GM12878 (cell line): ENCODE measurements around the gene KIF2C. TPM values are rescaled to one million over a fixed set of nuclear protein-coding genes. Genes with fewer than 3 reads are reported as not detected.

Source experiments
- ATAC-seq: fragments of 200-7000 bp; cut with Tn5 transposase; 3 replicates; pipeline ENCODE4 v1.9.1; 2020; ENCODE audit warnings: mild to moderate bottlenecking, moderate library complexity
- BruUV-seq: library from RNA; stranded (reverse); fragments of 400-500 nt; replicated peaks from 2 replicates; lab custom pipeline; 2021; lab: Mats Ljungman, UMichigan
- CTCF ChIA-PET: fragments of 300-600 bp; sonication (Branson Sonifier 250); formaldehyde crosslinking; extraction: SDS; loops from one replicate; lab custom pipeline; 2021; ENCODE audit warnings: inconsistent platforms; lab: Yijun Ruan, JAX
- POLR2A ChIA-PET: fragments of 350-600 bp; formaldehyde crosslinking; extraction: SDS; loops from one replicate; lab custom pipeline; 2021; ENCODE audit warnings: inconsistent platforms; lab: Charles Lee
- RAD21 ChIA-PET: fragments of 300-600 bp; sonication (Branson Sonifier 250); formaldehyde crosslinking; loops from one replicate; lab custom pipeline; 2023; ENCODE audit warnings: antibody characterized with exemption; ENCODE audit not compliant: unreplicated experiment; lab: Charles Lee
- SMC1A ChIA-PET: fragments of 300-600 bp; sonication (Branson Sonifier 250); formaldehyde crosslinking; loops from one replicate; lab custom pipeline; 2023; ENCODE audit not compliant: unreplicated experiment, uncharacterized antibody; lab: Charles Lee
- DNase-seq: peaks from one replicate; pipeline ENCODE4 v3.0.0-alpha.2; 2011; ENCODE audit warnings: low read depth, low spot score
- FAIRE-seq: peaks from 3 replicates; lab custom pipeline; 2011; peaks lifted over from hg19 to GRCh38; lab: Jason Lieb, UNC
- H2AFZ ChIP-seq: 2 replicates; pipeline ENCODE4 v1.6.0; 2011; ENCODE audit warnings: low read depth, low read length, control low read depth; ENCODE audit not compliant: control insufficient read depth
- H3K27ac ChIP-seq: 2 replicates; pipeline ENCODE4 v1.5.1; 2011; ENCODE audit warnings: control low read depth; ENCODE audit not compliant: control insufficient read depth, insufficient read depth
- H3K27me3 ChIP-seq, 2 experiments: replicated peaks in 1 of 2; 2 replicates each; pipeline versions ENCODE4 v1.6.0 to v1.6.1; 2011; ENCODE audit warnings: low read length in 1 of 2; ENCODE audit not compliant: control insufficient read depth in 2 of 2, insufficient read depth in 2 of 2
- H3K36me3 ChIP-seq, 2 experiments: 2 replicates each; pipeline ENCODE4 v1.5.1; 2011; ENCODE audit warnings: low read length in 1 of 2; ENCODE audit not compliant: control insufficient read depth in 2 of 2, insufficient read depth in 2 of 2
- H3K4me1 ChIP-seq: 2 replicates; pipeline ENCODE4 v1.6.1; 2011; ENCODE audit warnings: mild to moderate bottlenecking, low read length, moderate library complexity, mixed read lengths; ENCODE audit not compliant: control insufficient read depth, insufficient read depth
- H3K4me2 ChIP-seq: 2 replicates; pipeline ENCODE4 v1.6.0; 2011; ENCODE audit warnings: control low read depth; ENCODE audit not compliant: control insufficient read depth, insufficient read depth
- H3K4me3 ChIP-seq: fragments of 200-600 bp; sonication (generic); 2 replicates; pipeline ENCODE4 v1.5.1; 2016
- H3K79me2 ChIP-seq: 2 replicates; pipeline ENCODE4 v1.6.0; 2011; ENCODE audit warnings: low read length; ENCODE audit not compliant: control insufficient read depth, insufficient read depth
- H3K9ac ChIP-seq: 2 replicates; pipeline ENCODE4 v1.8.0; 2011; ENCODE audit warnings: low read length, control low read depth, mixed read lengths; ENCODE audit not compliant: control insufficient read depth, insufficient read depth
- H3K9me3 ChIP-seq: replicated peaks from 3 replicates; pipeline ENCODE4 v1.5.1; 2011; ENCODE audit warnings: mild to moderate bottlenecking, low read length; ENCODE audit not compliant: control insufficient read depth, insufficient read depth
- H4K20me1 ChIP-seq: 2 replicates; pipeline ENCODE4 v1.6.0; 2011; ENCODE audit not compliant: control insufficient read depth, insufficient read depth
- ATF7 ChIP-seq: fragments of 450-650 bp; IDR thresholded peaks from 2 replicates; pipeline ENCODE4 v1.6.1; 2016; ENCODE audit warnings: low read depth, mild to moderate bottlenecking
- ESRRA ChIP-seq: IDR thresholded peaks from 2 replicates; pipeline ENCODE4 v1.6.1; 2012; ENCODE audit warnings: mild to moderate bottlenecking, low read length, improper control_type of control experiment
- MEF2B ChIP-seq: fragments of 450-650 bp; IDR thresholded peaks from 2 replicates; pipeline ENCODE4 v1.6.1; 2018; ENCODE audit warnings: mild to moderate bottlenecking, moderate library complexity; ENCODE audit not compliant: partially characterized antibody, poor library complexity, severe bottlenecking
- PAX5 ChIP-seq: IDR thresholded peaks from 2 replicates; pipeline ENCODE4 v1.6.1; 2011; ENCODE audit warnings: low read depth, low read length, borderline replicate concordance
- RB1 ChIP-seq: fragments of 450-650 bp; formaldehyde crosslinking; IDR thresholded peaks from 2 replicates; pipeline ENCODE4 v1.6.1; 2017; ENCODE audit warnings: mild to moderate bottlenecking, borderline replicate concordance
- SPI1 ChIP-seq: IDR thresholded peaks from 2 replicates; pipeline ENCODE4 v1.6.1; 2011; ENCODE audit warnings: low read depth, mild to moderate bottlenecking, low read length, moderate library complexity, borderline replicate concordance; ENCODE audit not compliant: insufficient read depth
- SRF ChIP-seq, 2 experiments: IDR thresholded peaks; 2 replicates each; pipeline ENCODE4 v1.6.1; 2011; ENCODE audit warnings: low read depth in 2 of 2, low read length in 2 of 2, mild to moderate bottlenecking in 1 of 2, moderate library complexity in 1 of 2
- ZNF384 ChIP-seq: IDR thresholded peaks from 2 replicates; pipeline ENCODE4 v1.6.1; 2012; ENCODE audit warnings: low read depth, mild to moderate bottlenecking, low read length, improper control_type of control experiment, borderline replicate concordance
- WGBS: methylation state at CpG from one replicate; pipeline ENCODE4 v1.1.6; 2016; ENCODE audit warnings: low lambda C conversion rate; ENCODE audit not compliant: insufficient replicate concordance, insufficient coverage; ENCODE audit errors: missing lambda C conversion rate; 5-methylcytosine and 5-hydroxymethylcytosine counted together
- in situ Hi-C: fragments of 300-500 bp; cut with MboI; formaldehyde crosslinking; loops from 9 replicates; pipeline ENCODE4 v1.14.3; 2018; ENCODE audit warnings: mixed read lengths
- intact Hi-C: fragments of 100-400 bp; cut with micrococcal nuclease; formaldehyde crosslinking; loops from one replicate; pipeline ENCODE4 v1.14.2; 2022; ENCODE audit not compliant: unreplicated experiment
- polyA plus RNA-seq, 11 experiments: library from polyadenylated mRNA; depleted of rRNA in 4 of 11; unstranded in 6 of 11; stranded (reverse) in 5 of 11; fragments of >200 nt; fragmentation: Nextera tagmentation in 4 of 11; fragmentation: Illumina TruSeq in 1 of 11; extraction: Ambion mirVana in 4 of 11; extraction: Trizol in 1 of 11; gene quantifications; 1 replicate in 1 of 11; 2 replicates in 10 of 11; pipeline versions ENCODE4 v1.2.1 to v1.2.3, GENCODE V29; 2011 to 2016; ENCODE audit warnings: inconsistent platforms in 2 of 11, missing spikeins in 2 of 11, low read depth in 1 of 11
- total RNA-seq, 4 experiments: library from RNA; depleted of rRNA in 3 of 4; stranded (reverse); fragments of >200 nt in 3 of 4; fragmentation: Illumina TruSeq in 1 of 4; extraction: Trizol in 1 of 4; gene quantifications; 2 replicates each; pipeline versions ENCODE4 v1.2.1 to v1.2.3, GENCODE V29; 2013 to 2021
- TF ChIP-seq, protein P1 (sequence below): IDR thresholded peaks from 2 replicates; pipeline ENCODE4 v1.6.1; 2012; ENCODE audit warnings: low read length, inconsistent platforms
- TF ChIP-seq, protein P2 (sequence below): fragments of 450-650 bp; IDR thresholded peaks from 2 replicates; pipeline ENCODE4 v1.6.1; 2016; ENCODE audit warnings: mild to moderate bottlenecking

The KIF2C gene
- total and polyA plus RNA-seq, 10 of the 15 experiments (the other 5 are each of a cell fraction or from before 2014, with no cell fraction given), result 42.3 to 104 (median 83.8) TPM

DNA sequence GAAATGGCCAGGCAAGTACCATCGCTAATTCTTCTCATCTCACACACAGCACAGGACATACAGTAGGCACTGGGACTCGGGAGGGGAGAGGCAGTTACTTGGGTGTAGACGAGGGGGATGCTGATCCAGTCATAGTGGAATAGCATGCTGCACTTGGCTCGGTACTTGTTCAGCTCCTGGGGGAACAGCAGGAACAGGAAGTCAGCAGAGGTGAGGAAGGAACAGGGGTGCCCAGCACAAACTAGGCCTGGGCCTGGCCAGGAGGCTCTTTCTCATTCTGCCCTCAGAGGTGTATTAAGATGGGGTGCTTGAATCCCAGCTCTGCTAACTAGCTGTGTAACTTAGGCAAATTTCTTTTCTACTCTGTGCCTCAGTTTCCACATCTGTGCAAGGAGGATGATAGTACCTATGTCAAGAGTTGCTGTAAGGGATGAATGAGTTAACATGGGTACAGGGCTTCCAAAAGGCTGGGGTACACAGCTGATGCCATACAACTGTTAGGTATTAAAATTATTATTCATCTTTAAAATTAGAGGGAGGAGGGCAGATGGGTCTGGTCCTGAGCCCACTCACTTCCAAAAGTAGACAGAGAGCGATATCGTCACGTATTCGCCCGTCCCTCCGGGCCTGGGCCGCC is 46.0 kb downstream of the KIF2C start:
- SMC1A ChIA-PET, result interaction anchor here (0.9 to 2.5 kb wide), 4 partner anchors 9 to 68 kb away, joined by 3 to 6 read pairs (median 5); partner anchors contain the start of gene RPS8
- H4K20me1 ChIP-seq, result no peaks in the 10 kb centered on the region; the same call in 1 of the 2 replicates
- WGBS, result 21% methylated on average over 11 of the region's 11 CpGs

More for the DNA sequence above, 46.0 kb downstream of the KIF2C start:
- no peak for FAIRE-seq
- H3K4me1 ChIP-seq, result peaks cover 30% of the 10 kb centered on the region
- H3K9ac ChIP-seq, result peak overlapping the region; percentile 41; the same call in 1 of the 2 replicates
- TF ChIP-seq ESRRA (no peak), PAX5 (no peak), MEF2B (no peak), SPI1 (no peak), ATF7 (no peak), RB1 (no peak), ZNF384 (no peak), SRF (IDR thresholded peaks at IDR 0.05; ENCODE audit: low read depth in 2 of 2, low read length in 2 of 2) (no peak)
- TF ChIP-seq, protein P1, sequence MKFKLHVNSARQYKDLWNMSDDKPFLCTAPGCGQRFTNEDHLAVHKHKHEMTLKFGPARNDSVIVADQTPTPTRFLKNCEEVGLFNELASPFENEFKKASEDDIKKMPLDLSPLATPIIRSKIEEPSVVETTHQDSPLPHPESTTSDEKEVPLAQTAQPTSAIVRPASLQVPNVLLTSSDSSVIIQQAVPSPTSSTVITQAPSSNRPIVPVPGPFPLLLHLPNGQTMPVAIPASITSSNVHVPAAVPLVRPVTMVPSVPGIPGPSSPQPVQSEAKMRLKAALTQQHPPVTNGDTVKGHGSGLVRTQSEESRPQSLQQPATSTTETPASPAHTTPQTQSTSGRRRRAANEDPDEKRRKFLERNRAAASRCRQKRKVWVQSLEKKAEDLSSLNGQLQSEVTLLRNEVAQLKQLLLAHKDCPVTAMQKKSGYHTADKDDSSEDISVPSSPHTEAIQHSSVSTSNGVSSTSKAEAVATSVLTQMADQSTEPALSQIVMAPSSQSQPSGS, result no peak
- TF ChIP-seq, protein P2, sequence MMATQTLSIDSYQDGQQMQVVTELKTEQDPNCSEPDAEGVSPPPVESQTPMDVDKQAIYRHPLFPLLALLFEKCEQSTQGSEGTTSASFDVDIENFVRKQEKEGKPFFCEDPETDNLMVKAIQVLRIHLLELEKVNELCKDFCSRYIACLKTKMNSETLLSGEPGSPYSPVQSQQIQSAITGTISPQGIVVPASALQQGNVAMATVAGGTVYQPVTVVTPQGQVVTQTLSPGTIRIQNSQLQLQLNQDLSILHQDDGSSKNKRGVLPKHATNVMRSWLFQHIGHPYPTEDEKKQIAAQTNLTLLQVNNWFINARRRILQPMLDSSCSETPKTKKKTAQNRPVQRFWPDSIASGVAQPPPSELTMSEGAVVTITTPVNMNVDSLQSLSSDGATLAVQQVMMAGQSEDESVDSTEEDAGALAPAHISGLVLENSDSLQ, result no peak
- TF ChIP-seq, all 136 proteins: peak for 0
- CTCF ChIA-PET, result interaction anchor here (0.6 to 5.2 kb wide), 18 partner anchors 10 to 707 kb away, joined by 3 to 40 read pairs (median 4); partner anchors contain the start of genes PLK3, RNU5D-1, RPS8 and UROD
- Histone ChIP-seq H3K4me3 (peak overlapping the region; percentile 46; the same call in 1 of the 2 replicates), H3K4me2 (peak overlapping the region; percentile 90), H3K27ac (no peak overlapping the region), H3K36me3 (peaks cover 0 to 12% of the 10 kb centered on the region in 2 experiments; a peak in 2 of 4 replicates), H3K27me3 (no peaks in the 10 kb centered on the region), H3K9me3 (no peaks in the 10 kb centered on the region), H3K79me2 (no peaks in the 10 kb centered on the region; the same call in 1 of the 2 replicates), H2AFZ (peak overlapping the region; percentile 95)
- intact Hi-C loops, result no loop called here
- RAD21 ChIA-PET, result interaction anchor here (1.2 to 2.8 kb wide), 3 partner anchors 10 to 226 kb away, joined by 4 to 11 read pairs (median 7); partner anchors contain the start of genes HECTD3, RNU5D-1, RPS8 and UROD
- in situ Hi-C loops, result no loop called here
- POLR2A ChIA-PET, result interaction anchor here (0.7 to 3.0 kb wide), 4 partner anchors 10 to 63 kb away, joined by 3 to 29 read pairs (median 4); partner anchors contain the start of gene RPS8
- ATAC-seq (no peak; the same call in 2 of the 3 replicates), DNase-seq (no peak)
- no TSS peak for BruUV-seq
